Activated effector memory CD4-positive, alpha-beta T cell treated with Interleukin-2 at 50 U/mL for 16 hours (primary cell): ENCODE results near the gene GAB3.
"Not testable (repeated sequence)": the region's sequence is repeated elsewhere in the genome, so short reads cannot be mapped to it uniquely, and the experiment has no call there.

Experiments used
- DNase-seq: peaks from one replicate; pipeline ENCODE4 v3.0.0-alpha.2; 2020

GAB3 gene

GRCh38 chrX:154719132-154719675, 31.7 kb downstream of the GAB3 start:
- peak; percentile 19 for DNase-seq

DNA sequence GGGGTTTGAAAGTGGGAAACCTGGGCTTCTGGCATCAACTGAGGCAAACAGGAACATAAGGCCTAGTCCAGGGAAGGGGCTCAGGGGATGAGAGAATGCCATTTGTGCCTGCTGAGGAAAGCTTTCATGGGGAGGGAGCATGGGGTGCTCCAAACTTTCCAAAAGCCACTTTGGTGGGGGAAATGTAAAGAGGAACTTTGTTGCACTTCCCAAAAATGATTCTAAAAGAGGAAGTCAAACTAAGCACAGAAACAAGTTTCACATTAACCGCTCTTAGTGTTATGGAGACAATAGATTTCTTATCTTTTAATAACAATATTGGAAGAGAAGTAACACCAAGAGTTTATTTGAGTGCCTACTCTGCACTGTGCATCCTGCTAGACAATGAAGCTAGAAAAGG, 32.3 kb downstream of the GAB3 start:
- no peak for DNase-seq

DNA sequence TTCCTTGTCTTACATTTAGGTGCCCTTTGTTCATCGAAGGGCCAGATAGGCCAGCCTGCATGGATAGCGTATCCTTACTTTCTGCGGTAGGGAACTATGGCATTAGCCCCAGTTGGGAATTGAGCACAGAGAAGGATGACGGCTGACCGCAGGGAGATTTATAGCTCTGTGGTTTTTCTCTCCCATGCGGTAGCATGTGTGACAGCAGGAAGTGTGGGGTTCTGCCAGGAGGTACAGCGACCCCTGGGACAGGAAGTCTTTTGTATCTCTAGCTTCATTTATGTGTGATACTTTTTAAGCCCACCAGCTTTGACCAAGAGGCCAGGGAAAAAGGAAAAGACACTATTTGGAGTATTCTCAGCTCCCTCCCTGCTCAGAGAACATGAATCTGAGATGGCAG, 33.1 kb downstream of the GAB3 start:
- no peak for DNase-seq

- DNase-seq: no peak
Observed at GRCh38 chrX:154715825-154716224, 35.1 kb downstream of the GAB3 start.

GRCh38 chrX:154714925-154715324, 36.0 kb downstream of the GAB3 start:
- DNase-seq: no peak

GRCh38 chrX:154712781-154713740, 37.8 kb downstream of the GAB3 start:
- peak; percentile 13 for DNase-seq

DNA sequence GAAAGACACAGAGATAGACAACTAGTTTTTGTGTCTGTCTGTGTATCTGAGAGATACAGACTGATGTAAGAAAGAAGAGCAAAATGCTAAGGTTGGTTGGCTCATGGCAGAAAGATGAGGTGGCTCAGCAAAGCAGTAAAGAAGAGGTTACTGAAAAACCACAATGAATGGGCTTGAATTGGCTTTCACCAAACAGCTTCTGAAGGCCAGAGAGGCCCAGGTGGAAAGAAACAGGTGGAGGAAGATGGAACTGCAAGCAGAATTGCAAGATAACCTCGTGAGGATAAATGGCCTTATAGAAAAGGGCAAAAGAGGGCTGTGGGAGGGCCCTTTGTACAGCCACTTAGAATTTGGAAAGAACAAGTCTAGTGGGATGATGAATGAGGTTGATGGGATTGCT, 39.6 kb downstream of the GAB3 start:
- DNase-seq: no peak

DNA sequence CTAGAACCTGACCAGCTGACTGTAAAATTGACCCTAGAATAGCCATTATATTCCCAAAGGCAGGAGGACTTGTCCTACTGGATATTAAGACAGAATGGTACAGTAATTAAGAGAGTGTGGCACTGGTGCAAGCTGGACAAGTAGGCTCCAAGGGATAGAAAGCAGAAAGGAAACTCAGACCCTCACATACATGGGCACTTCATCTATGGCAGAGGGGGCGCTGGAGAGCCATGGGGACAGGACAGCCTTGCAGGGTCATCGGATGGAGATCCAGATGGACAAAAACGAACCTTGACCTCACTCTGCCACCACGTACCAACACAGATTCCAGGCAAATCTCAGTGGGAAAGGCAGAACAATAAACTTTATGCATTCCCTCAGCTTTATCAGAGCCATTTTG, 40.6 kb downstream of the GAB3 start:
- no peak for DNase-seq

- DNase-seq: no peak
Observed at GRCh38 chrX:154698630-154699248, 52.1 kb downstream of the GAB3 start.

GRCh38 chrX:154696676-154697045, 54.2 kb downstream of the GAB3 start:
- no peak for DNase-seq

- no peak for DNase-seq
Observed at GRCh38 chrX:154695911-154696675, 54.8 kb downstream of the GAB3 start.

DNA sequence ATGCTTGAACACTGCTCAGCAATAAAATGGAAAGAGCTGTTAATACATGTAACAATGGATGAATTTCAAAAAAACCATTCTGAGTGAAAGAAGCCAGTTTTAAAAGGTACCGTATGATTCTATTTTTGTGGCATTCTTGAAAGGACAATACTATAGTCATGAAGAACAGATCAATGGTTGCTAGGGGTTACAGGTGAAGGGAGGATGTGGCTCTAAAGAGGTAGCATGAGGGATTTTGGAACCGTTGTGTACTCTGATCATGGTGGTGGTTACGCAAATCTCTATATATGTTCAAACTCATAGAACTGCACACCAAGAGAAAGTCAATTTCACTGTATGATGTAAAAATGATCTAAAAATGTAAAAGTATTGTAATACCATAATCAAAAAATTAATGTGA, 57.5 kb downstream of the GAB3 start:
- DNase-seq: no peak

GRCh38 chrX:154690438-154690837, 60.4 kb downstream of the GAB3 start:
- DNase-seq: not testable (repeated sequence)

DNA sequence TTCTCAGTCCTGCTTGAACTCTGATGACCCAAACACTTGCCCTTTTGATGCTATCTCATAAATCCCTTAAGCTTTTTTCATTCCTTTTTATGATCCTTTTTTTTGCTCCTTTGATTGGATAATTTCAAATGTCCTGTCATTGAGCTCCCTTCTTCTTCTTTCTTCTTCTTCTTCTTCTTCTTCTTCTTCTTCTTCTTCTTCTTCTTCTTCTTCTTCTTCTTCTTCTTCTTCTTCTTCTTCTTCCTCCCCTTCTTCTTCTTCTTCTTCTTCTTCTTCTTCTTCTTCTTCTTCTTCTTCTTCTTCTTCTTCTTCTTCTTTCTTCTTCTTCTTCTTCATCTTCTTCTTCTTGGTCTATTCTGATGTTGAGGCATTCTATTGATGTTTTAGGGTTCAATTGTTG, 78.8 kb downstream of the GAB3 start:
- not testable (repeated sequence) for DNase-seq

DNA sequence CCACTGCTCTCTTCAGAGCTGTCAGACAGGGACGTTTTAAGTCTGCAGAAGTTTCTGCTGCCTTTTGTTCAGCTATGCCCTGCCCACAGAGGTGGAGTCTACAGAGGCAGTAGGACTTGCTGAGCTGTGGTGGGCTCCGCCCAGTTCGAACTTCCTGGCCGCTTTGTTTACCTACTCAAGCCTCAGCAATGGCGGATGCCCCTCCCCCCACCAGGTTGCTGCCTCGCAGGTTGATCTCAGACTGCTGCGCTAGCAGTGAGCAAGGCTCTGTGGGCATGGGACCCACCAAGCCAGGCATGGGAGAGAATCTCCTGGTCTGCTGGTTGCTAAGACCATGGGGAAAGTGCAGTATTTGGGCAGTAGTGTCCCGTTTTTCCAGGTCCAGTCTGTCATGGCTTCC, 80.0 kb downstream of the GAB3 start:
- DNase-seq: not testable (repeated sequence)

GRCh38 chrX:154661899-154662298, 89.0 kb downstream of the GAB3 start:
- DNase-seq: no peak

- DNase-seq: no peak
Observed at GRCh38 chrX:154661170-154661569, 89.7 kb downstream of the GAB3 start.

DNA sequence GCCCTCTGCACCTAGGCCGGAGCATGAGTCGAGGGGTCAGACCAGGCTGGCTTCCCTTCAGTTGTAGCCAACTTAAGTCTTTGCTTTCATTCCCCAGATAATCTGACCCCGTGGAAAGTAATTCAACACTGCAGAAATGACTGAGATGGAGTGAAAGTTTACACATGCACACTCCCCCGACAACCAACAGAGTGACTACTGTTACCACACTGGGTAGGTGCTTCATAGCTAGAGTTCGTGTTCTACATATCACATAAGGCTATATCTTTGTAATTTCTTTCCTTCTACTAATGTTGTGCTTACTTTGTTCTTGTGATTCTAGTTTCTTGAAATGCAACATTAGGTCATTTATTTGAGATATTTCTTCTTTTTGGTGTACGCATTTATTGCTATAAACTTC, 90.3 kb downstream of the GAB3 start:
- no peak for DNase-seq

- DNase-seq: no peak
Observed at GRCh38 chrX:154658957-154659356, 91.9 kb downstream of the GAB3 start.

DNA sequence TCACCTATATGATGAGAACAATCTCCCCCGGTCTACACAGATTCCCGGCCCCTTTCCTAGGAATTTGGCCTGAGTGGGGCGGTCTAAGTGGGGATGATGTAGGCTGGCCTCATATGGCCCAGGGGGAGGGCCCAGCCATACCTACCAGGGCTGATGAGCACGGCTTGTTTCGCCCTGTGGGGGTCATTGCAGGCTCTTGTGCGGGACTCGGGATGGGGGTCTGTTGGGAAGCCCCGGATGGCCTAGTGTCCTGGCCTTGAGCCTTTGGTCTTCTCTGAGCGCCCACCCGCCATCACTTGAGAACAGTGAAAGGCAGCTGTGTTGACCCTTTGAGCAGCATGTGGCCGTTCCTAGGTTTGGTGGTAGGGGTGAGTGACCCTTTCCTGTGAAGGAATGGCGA, 92.7 kb downstream of the GAB3 start:
- no peak for DNase-seq

DNA sequence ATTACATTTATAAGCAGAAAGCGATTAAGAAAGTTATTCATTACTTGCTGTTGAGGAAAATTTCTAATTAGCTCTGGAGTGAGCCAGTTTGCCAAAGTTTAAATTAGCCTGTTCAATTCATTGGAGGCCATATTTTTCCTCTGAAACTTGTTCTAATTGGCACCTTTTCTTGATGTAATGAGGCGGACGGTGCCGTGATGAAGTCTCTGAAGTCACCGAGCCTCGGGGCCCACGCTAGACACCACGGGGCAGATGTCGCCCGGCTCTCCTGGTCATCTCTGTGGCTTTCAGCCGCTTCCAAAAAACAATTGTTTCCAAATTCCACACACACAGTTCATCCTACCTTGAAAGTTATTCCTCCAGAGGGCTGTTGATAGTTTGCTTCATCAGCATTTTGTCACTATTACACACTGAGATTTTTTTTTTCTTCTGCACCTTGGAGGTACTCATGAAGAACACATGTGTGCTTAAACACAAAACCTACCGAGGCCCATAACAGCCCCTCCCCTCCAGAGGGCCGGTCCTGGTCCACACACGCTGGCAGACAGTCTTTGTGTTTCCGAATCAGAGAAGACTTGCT, 93.6 kb downstream of the GAB3 start:
- DNase-seq: no peak

- no peak for DNase-seq
Observed at GRCh38 chrX:154655786-154656185, 95.1 kb downstream of the GAB3 start.

- DNase-seq: no peak
Observed at GRCh38 chrX:154655346-154655745, 95.5 kb downstream of the GAB3 start.
